MCF 10A (cell line): ENCODE measurements around the gene PLD1. TPM values are rescaled to one million over a fixed set of nuclear protein-coding genes. Genes with fewer than 3 reads are reported as not detected.
A peak's percentile ranks its signal among the peaks of the same experiment; 100 is the strongest.

Source experiments
- BruUV-seq: library from RNA; stranded (reverse); fragments of 400-500 nt; replicated peaks from 2 replicates; lab custom pipeline; 2021; lab: Mats Ljungman, UMichigan
- CTCF ChIA-PET: fragments of 300-600 bp; sonication (Branson Sonifier 250); formaldehyde crosslinking; extraction: SDS; loops from one replicate; lab custom pipeline; 2021; ENCODE audit warnings: antibody characterized with exemption, inconsistent platforms; lab: Yijun Ruan, JAX
- POLR2A ChIA-PET: fragments of 300-600, 350-650 bp; sonication (Branson Sonifier 250); formaldehyde crosslinking; extraction: SDS; loops from one replicate; lab custom pipeline; 2020; ENCODE audit warnings: antibody characterized with exemption, inconsistent platforms; lab: Yijun Ruan, JAX
- DNase-seq: peaks from one replicate; pipeline ENCODE4 v3.0.0-alpha.2; 2018; ENCODE audit not compliant: unreplicated experiment
- H3K27ac Mint-ChIP-seq: one replicate; pipeline ENCODE4 v1.8.0; 2022; ENCODE audit warnings: mild to moderate bottlenecking, low read depth, mixed read lengths; ENCODE audit not compliant: unreplicated experiment
- H3K27me3 Mint-ChIP-seq: one replicate; pipeline ENCODE4 v1.8.0; 2022; ENCODE audit warnings: mixed read lengths; ENCODE audit not compliant: insufficient read depth, unreplicated experiment
- H3K36me3 Mint-ChIP-seq: one replicate; pipeline ENCODE4 v1.8.0; 2022; ENCODE audit warnings: mild to moderate bottlenecking, moderate library complexity, mixed read lengths; ENCODE audit not compliant: insufficient read depth, unreplicated experiment
- H3K4me1 Mint-ChIP-seq: one replicate; pipeline ENCODE4 v1.8.0; 2022; ENCODE audit warnings: mixed read lengths; ENCODE audit not compliant: insufficient read depth, unreplicated experiment
- H3K4me3 Mint-ChIP-seq: one replicate; pipeline ENCODE4 v1.8.0; 2022; ENCODE audit warnings: mild to moderate bottlenecking, moderate library complexity, mixed read lengths; ENCODE audit not compliant: unreplicated experiment
- H3K9me3 Mint-ChIP-seq: one replicate; pipeline ENCODE4 v1.8.0; 2022; ENCODE audit warnings: mixed read lengths; ENCODE audit not compliant: unreplicated experiment
- CTCF ChIP-seq: fragments of 200-600 bp; IDR thresholded peaks from one replicate; pipeline ENCODE4 v1.8.0; 2022; ENCODE audit warnings: antibody characterized with exemption, mild to moderate bottlenecking; ENCODE audit not compliant: unreplicated experiment
- intact Hi-C: fragments of 100-400 bp; cut with micrococcal nuclease; formaldehyde crosslinking; loops from 2 replicates; pipeline ENCODE4 v1.14.1; 2022
- total RNA-seq: library from RNA; stranded (reverse); gene quantifications from 2 replicates; pipeline ENCODE4 v1.2.3, GENCODE V29; 2022

Gene PLD1
- total RNA-seq, 1 experiment from 2014 or later = 8.0 TPM

- Mint-ChIP-seq H3K4me1 (peaks cover 27% of the 10 kb centered on the region), H3K27me3 (no peaks in the 10 kb centered on the region), H3K36me3 (peaks cover 7% of the 10 kb centered on the region), H3K27ac (peak overlapping the region; percentile 32), H3K4me3 (no peak overlapping the region), H3K9me3 (no peaks in the 10 kb centered on the region)
- no peak for TF ChIP-seq CTCF
- ChIA-PET POLR2A (interaction anchor here (1.0 to 1.2 kb wide), 2 partner anchors 10 to 18 kb away, joined by 3 read pairs; no protein-coding TSS in a partner anchor), CTCF (interaction anchor here (1.2 kb wide), 1 partner anchor 17 kb away, joined by 4 read pairs; no protein-coding TSS in a partner anchor)
- no peak for DNase-seq
- BruUV-seq = no TSS peak
- intact Hi-C loops = no loop called here
These were observed 3.1 kb upstream of the PLD1 start for GRCh38 chr3:171813278-171813896.

GRCh38 chr3:171812811-171813210, 2.5 kb upstream of the PLD1 start:
- DNase-seq = no peak
- no peaks in the 10 kb centered on the region for H3K27me3 Mint-ChIP-seq
- CTCF ChIA-PET = interaction anchor here (0.6 to 4.2 kb wide), 2 partner anchors 18 to 959 kb away, joined by 3 to 40 read pairs; no protein-coding TSS in a partner anchor
- BruUV-seq = no TSS peak
- peak overlapping the region; percentile 32 for H3K27ac Mint-ChIP-seq
- intact Hi-C loops = no loop called here
- POLR2A ChIA-PET = interaction anchor here (1.2 to 5.1 kb wide), 9 partner anchors 10 to 28 kb away, joined by 3 to 74 read pairs (median 47); no protein-coding TSS in a partner anchor
- H3K9me3 Mint-ChIP-seq = no peaks in the 10 kb centered on the region
- no peak overlapping the region for H3K4me3 Mint-ChIP-seq
- H3K4me1 Mint-ChIP-seq = peaks cover 27% of the 10 kb centered on the region
- TF ChIP-seq CTCF = no peak
- peaks cover 7% of the 10 kb centered on the region for H3K36me3 Mint-ChIP-seq

- Mint-ChIP-seq H3K36me3 (peaks cover 11% of the 10 kb centered on the region), H3K27me3 (no peaks in the 10 kb centered on the region), H3K27ac (peak overlapping the region; percentile 98), H3K4me1 (peaks cover 30% of the 10 kb centered on the region), H3K4me3 (no peak overlapping the region), H3K9me3 (no peaks in the 10 kb centered on the region)
- no TSS peak for BruUV-seq
- TF ChIP-seq CTCF = no peak
- DNase-seq = peak; percentile 78
- POLR2A ChIA-PET = interaction anchor here (0.7 to 5.1 kb wide), 24 partner anchors 10 to 351 kb away, joined by 3 to 74 read pairs (median 4); partner anchors contain the start of gene FNDC3B
- intact Hi-C loops = loop anchor here (2.0 kb wide), 1 partner anchor 39 kb away; no protein-coding TSS in a partner anchor
- CTCF ChIA-PET = interaction anchor here (0.6 to 4.2 kb wide), 5 partner anchors 10 to 958 kb away, joined by 3 to 40 read pairs (median 5); no protein-coding TSS in a partner anchor
These were observed 1.6 kb upstream of the PLD1 start for GRCh38 chr3:171811913-171812335.

- Mint-ChIP-seq H3K27ac (peak overlapping the region; percentile 98), H3K27me3 (no peaks in the 10 kb centered on the region), H3K4me1 (peaks cover 35% of the 10 kb centered on the region), H3K9me3 (no peaks in the 10 kb centered on the region), H3K36me3 (peaks cover 12% of the 10 kb centered on the region), H3K4me3 (peak overlapping the region; percentile 87)
- ChIA-PET CTCF (interaction anchor here (0.7 to 4.2 kb wide), 4 partner anchors 9 to 40 kb away, joined by 5 to 40 read pairs (median 6); no protein-coding TSS in a partner anchor), POLR2A (interaction anchor here (0.7 to 5.1 kb wide), 24 partner anchors 9 to 352 kb away, joined by 3 to 74 read pairs (median 4); partner anchors contain the start of gene FNDC3B)
- no TSS peak for BruUV-seq
- TF ChIP-seq CTCF = no peak
- intact Hi-C loops = loop anchor here (2.0 kb wide), 1 partner anchor 39 kb away; no protein-coding TSS in a partner anchor
- DNase-seq = peak; percentile 97
These were observed 1.1 kb upstream of the PLD1 start for GRCh38 chr3:171811295-171811912.
